ENCODE data around the gene FBXW5. TPM values are rescaled to one million over a fixed set of nuclear protein-coding genes. Genes with fewer than 3 reads are reported as not detected.
A peak's percentile ranks its signal among the peaks of the same experiment; 100 is the strongest.

Gene FBXW5
- total and polyA plus RNA-seq, 10 of the 15 experiments (the other 5 are each of a cell fraction or from before 2014, with no cell fraction given), result 0.21 to 97.3 (median 44.5) TPM

DNA sequence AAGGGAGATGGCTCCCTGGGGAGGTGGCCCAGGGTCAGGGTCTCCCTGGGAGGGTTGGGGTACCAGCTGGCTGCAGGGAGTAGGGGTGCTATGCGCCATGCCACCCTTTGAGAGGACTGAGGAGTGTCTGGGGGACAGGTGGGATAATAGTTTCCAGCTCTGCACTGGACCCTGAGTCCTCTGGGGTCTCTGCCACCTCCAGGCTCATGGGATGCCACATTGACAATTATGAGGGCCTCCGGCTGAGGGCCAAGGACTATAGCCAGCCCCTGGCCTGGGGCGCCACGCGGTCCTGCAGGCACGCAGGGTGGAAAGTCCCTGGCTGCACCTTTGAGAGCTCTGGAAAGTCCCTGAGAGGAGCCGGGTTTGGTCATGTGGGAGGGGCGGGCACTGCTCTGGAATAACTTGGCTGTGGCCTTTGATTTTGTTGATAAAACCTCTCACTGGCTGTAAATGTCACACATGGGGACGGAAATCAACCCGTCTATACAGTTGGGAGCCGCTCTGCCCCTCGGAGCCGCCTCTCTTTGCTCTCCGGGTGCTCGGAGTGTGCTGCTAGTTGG, 42.2 kb downstream of the FBXW5 start (continued):
- no peak for TF ChIP-seq FOS (IDR thresholded peaks at IDR 0.05; ENCODE audit: borderline replicate concordance, extremely low read depth, insufficient read length)
- TF ChIP-seq, protein P1, sequence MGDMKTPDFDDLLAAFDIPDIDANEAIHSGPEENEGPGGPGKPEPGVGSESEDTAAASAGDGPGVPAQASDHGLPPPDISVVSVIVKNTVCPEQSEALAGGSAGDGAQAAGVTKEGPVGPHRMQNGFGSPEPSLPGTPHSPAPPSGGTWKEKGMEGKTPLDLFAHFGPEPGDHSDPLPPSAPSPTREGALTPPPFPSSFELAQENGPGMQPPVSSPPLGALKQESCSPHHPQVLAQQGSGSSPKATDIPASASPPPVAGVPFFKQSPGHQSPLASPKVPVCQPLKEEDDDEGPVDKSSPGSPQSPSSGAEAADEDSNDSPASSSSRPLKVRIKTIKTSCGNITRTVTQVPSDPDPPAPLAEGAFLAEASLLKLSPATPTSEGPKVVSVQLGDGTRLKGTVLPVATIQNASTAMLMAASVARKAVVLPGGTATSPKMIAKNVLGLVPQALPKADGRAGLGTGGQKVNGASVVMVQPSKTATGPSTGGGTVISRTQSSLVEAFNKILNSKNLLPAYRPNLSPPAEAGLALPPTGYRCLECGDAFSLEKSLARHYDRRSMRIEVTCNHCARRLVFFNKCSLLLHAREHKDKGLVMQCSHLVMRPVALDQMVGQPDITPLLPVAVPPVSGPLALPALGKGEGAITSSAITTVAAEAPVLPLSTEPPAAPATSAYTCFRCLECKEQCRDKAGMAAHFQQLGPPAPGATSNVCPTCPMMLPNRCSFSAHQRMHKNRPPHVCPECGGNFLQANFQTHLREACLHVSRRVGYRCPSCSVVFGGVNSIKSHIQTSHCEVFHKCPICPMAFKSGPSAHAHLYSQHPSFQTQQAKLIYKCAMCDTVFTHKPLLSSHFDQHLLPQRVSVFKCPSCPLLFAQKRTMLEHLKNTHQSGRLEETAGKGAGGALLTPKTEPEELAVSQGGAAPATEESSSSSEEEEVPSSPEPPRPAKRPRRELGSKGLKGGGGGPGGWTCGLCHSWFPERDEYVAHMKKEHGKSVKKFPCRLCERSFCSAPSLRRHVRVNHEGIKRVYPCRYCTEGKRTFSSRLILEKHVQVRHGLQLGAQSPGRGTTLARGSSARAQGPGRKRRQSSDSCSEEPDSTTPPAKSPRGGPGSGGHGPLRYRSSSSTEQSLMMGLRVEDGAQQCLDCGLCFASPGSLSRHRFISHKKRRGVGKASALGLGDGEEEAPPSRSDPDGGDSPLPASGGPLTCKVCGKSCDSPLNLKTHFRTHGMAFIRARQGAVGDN (IDR thresholded peaks at IDR 0.05), result peak; percentile 96
- no peak for TF ChIP-seq HDAC2 (IDR thresholded peaks at IDR 0.05)
- TF ChIP-seq, protein P2, sequence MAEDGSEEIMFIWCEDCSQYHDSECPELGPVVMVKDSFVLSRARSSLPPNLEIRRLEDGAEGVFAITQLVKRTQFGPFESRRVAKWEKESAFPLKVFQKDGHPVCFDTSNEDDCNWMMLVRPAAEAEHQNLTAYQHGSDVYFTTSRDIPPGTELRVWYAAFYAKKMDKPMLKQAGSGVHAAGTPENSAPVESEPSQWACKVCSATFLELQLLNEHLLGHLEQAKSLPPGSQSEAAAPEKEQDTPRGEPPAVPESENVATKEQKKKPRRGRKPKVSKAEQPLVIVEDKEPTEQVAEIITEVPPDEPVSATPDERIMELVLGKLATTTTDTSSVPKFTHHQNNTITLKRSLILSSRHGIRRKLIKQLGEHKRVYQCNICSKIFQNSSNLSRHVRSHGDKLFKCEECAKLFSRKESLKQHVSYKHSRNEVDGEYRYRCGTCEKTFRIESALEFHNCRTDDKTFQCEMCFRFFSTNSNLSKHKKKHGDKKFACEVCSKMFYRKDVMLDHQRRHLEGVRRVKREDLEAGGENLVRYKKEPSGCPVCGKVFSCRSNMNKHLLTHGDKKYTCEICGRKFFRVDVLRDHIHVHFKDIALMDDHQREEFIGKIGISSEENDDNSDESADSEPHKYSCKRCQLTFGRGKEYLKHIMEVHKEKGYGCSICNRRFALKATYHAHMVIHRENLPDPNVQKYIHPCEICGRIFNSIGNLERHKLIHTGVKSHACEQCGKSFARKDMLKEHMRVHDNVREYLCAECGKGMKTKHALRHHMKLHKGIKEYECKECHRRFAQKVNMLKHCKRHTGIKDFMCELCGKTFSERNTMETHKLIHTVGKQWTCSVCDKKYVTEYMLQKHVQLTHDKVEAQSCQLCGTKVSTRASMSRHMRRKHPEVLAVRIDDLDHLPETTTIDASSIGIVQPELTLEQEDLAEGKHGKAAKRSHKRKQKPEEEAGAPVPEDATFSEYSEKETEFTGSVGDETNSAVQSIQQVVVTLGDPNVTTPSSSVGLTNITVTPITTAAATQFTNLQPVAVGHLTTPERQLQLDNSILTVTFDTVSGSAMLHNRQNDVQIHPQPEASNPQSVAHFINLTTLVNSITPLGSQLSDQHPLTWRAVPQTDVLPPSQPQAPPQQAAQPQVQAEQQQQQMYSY (CRISPR knock-in tag; IDR thresholded peaks at IDR 0.05), result no peak
- no peak for TF ChIP-seq SIX5 (IDR thresholded peaks at IDR 0.05; ENCODE audit: low read depth, low read length, severe bottlenecking)
- TF ChIP-seq SRF (IDR thresholded peaks at IDR 0.05; ENCODE audit: low read depth in 2 of 2, low read length in 2 of 2), result 0 out of 4 replicates have a peak, but pooled peaks of 1 of the 2 experiments have one; percentile 25
- no peak for TF ChIP-seq SMARCA5 (IDR thresholded peaks at IDR 0.05)
- TF ChIP-seq NBN (IDR thresholded peaks at IDR 0.05), result 0 out of 2 replicates have a peak, but pooled peaks have one; percentile 62
- no peak for TF ChIP-seq NFXL1 (IDR thresholded peaks at IDR 0.05; ENCODE audit: borderline replicate concordance)
- peak; percentile 72; the same call in 1 of the 2 replicates for TF ChIP-seq ZSCAN29 (IDR thresholded peaks at IDR 0.05)
- no peak for TF ChIP-seq SREBF1 (IDR thresholded peaks at IDR 0.05; ENCODE audit: low read length)
- no peak for TF ChIP-seq IRF5 (IDR thresholded peaks at IDR 0.05; ENCODE audit: borderline replicate concordance)
- TF ChIP-seq ZZZ3 (IDR thresholded peaks at IDR 0.05; ENCODE audit: control insufficient read depth, insufficient read length, low read depth), result no peak
- TF ChIP-seq PML (IDR thresholded peaks at IDR 0.05; ENCODE audit: low read length), result peak; percentile 49; the same call in 1 of the 2 replicates
- no peak for TF ChIP-seq NRF1 (conservative IDR thresholded peaks at IDR 0.05; ENCODE audit: low read depth, low read length)
- no peak for TF ChIP-seq ZNF384 (IDR thresholded peaks at IDR 0.05; ENCODE audit: borderline replicate concordance, low read depth, low read length)
- TF ChIP-seq, protein P3, sequence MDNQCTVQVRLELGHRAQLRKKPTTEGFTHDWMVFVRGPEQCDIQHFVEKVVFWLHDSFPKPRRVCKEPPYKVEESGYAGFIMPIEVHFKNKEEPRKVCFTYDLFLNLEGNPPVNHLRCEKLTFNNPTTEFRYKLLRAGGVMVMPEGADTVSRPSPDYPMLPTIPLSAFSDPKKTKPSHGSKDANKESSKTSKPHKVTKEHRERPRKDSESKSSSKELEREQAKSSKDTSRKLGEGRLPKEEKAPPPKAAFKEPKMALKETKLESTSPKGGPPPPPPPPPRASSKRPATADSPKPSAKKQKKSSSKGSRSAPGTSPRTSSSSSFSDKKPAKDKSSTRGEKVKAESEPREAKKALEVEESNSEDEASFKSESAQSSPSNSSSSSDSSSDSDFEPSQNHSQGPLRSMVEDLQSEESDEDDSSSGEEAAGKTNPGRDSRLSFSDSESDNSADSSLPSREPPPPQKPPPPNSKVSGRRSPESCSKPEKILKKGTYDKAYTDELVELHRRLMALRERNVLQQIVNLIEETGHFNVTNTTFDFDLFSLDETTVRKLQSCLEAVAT (IDR thresholded peaks at IDR 0.05), result no peak; the same call in 1 of the 2 replicates
- TF ChIP-seq USF2 (IDR thresholded peaks at IDR 0.05; ENCODE audit: borderline replicate concordance, low read depth, low read length), result peak; percentile 52
- TF ChIP-seq RFX5 (IDR thresholded peaks at IDR 0.05; ENCODE audit: low read depth, low read length), result no peak
- no peak for TF ChIP-seq JUNB (IDR thresholded peaks at IDR 0.05)
